T-cell (primary cell): Measurements from ENCODE around the gene LTB4R2. TPM values are rescaled to one million over a fixed set of nuclear protein-coding genes. Genes with fewer than 3 reads are reported as not detected.

ENCODE experiments used
- ATAC-seq, 4 experiments: fragments of 200-7000 bp in 3 of 4; fragments of 150-1000 bp in 1 of 4; cut with Tn5 transposase; replicated peaks in 1 of 4; 1 replicate in 3 of 4; 2 replicates in 1 of 4; pipeline ENCODE4 v1.10.0; 2021; ENCODE audit warnings: moderate library complexity in 3 of 4, mild to moderate bottlenecking in 2 of 4, moderate number of reproducible peaks in 1 of 4
- CTCF ChIA-PET, 2 donors: fragments of 300-600 bp; sonication (Branson Sonifier 250); formaldehyde crosslinking; loops; one replicate each; lab custom pipeline; 2022; ENCODE audit warnings: antibody characterized with exemption in 2 of 2; lab: Charles Lee
- POLR2A ChIA-PET, 2 donors: fragments of 300-600 bp; sonication (Branson Sonifier 250); formaldehyde crosslinking; loops; one replicate each; lab custom pipeline; 2022; ENCODE audit warnings: antibody characterized with exemption in 2 of 2; lab: Charles Lee
- DNase-seq, 35 experiments: peaks; one replicate each; pipeline versions ENCODE4 v3.0.0 to v3.0.0-alpha.2; 2013 to 2023
- H3K27ac ChIP-seq: one replicate; pipeline ENCODE4 v1.5.1; 2013; ENCODE audit warnings: low read length
- H3K27me3 ChIP-seq, 2 experiments: replicated peaks in 1 of 2; 1 replicate in 1 of 2; 2 replicates in 1 of 2; pipeline versions ENCODE4 v1.6.1 to v1.7.0; 2013; ENCODE audit warnings: low read length in 1 of 2, mixed read lengths in 1 of 2; ENCODE audit not compliant: control insufficient read depth in 2 of 2, insufficient read depth in 2 of 2; ENCODE audit errors: extremely low read depth in 1 of 2
- H3K36me3 ChIP-seq, 2 donors: 1 replicate in 1 of 2; 2 replicates in 1 of 2; pipeline versions ENCODE4 v1.6.1 to v1.7.0; 2013; ENCODE audit warnings: low read length in 1 of 2; ENCODE audit not compliant: control insufficient read depth in 2 of 2, insufficient read depth in 1 of 2; ENCODE audit errors: extremely low read depth in 1 of 2
- H3K4me1 ChIP-seq, 2 experiments: 1 replicate in 1 of 2; 2 replicates in 1 of 2; pipeline versions ENCODE4 v1.6.1 to v1.7.0; 2013; ENCODE audit warnings: low read length in 2 of 2, mixed read lengths in 1 of 2; ENCODE audit not compliant: insufficient read depth in 2 of 2, control insufficient read depth in 1 of 2; ENCODE audit errors: extremely low read depth in 1 of 2
- H3K4me3 ChIP-seq, 2 donors: 1 replicate in 1 of 2; 2 replicates in 1 of 2; pipeline versions ENCODE4 v1.5.1 to v1.7.0; 2013; ENCODE audit warnings: mild to moderate bottlenecking in 2 of 2, low read length in 1 of 2, moderate library complexity in 1 of 2; ENCODE audit not compliant: control insufficient read depth in 1 of 2; ENCODE audit errors: extremely low read depth in 1 of 2
- H3K9me3 ChIP-seq: 2 replicates; pipeline ENCODE4 v1.7.0; 2013
- H3K27ac Mint-ChIP-seq, 2 donors: one replicate each; pipeline ENCODE4 v1.8.0; 2020 to 2021; ENCODE audit warnings: mild to moderate bottlenecking in 2 of 2, mixed read lengths in 2 of 2
- H3K27me3 Mint-ChIP-seq, 2 donors: one replicate each; pipeline ENCODE4 v1.8.0; 2021 to 2022; ENCODE audit warnings: mixed read lengths in 2 of 2
- H3K36me3 Mint-ChIP-seq: one replicate; pipeline ENCODE4 v1.8.0; 2021; ENCODE audit warnings: mixed read lengths
- H3K4me1 Mint-ChIP-seq, 3 donors: one replicate each; pipeline ENCODE4 v1.8.0; 2020 to 2022; ENCODE audit warnings: mixed read lengths in 3 of 3, mild to moderate bottlenecking in 1 of 3
- H3K4me3 Mint-ChIP-seq, 3 donors: one replicate each; pipeline ENCODE4 v1.8.0; 2020 to 2022; ENCODE audit warnings: mild to moderate bottlenecking in 3 of 3, mixed read lengths in 3 of 3, moderate library complexity in 3 of 3
- H3K9me3 Mint-ChIP-seq, 3 donors: one replicate each; pipeline ENCODE4 v1.8.0; 2020 to 2022; ENCODE audit warnings: mixed read lengths in 3 of 3
- WGBS: methylation state at CpG from one replicate; pipeline ENCODE4 v1.1.5; 2013; ENCODE audit warnings: missing lambda C conversion rate; ENCODE audit not compliant: insufficient coverage; 5-methylcytosine and 5-hydroxymethylcytosine counted together
- total RNA-seq, 35 experiments: library from RNA in 6 of 35; stranded (reverse) in 6 of 35; fragments of 120-200 nt in 1 of 35; gene quantifications; one replicate each; pipeline versions ENCODE4 v1.2.1 to v1.2.4 and lab custom pipeline; 2013 to 2026

Gene LTB4R2
- total RNA-seq, 5 donors from 2014 or later (not counting 1 experiment from before 2014, with no cell fraction given), result 18.6 to 25.2 (median 20.3) TPM

DNA sequence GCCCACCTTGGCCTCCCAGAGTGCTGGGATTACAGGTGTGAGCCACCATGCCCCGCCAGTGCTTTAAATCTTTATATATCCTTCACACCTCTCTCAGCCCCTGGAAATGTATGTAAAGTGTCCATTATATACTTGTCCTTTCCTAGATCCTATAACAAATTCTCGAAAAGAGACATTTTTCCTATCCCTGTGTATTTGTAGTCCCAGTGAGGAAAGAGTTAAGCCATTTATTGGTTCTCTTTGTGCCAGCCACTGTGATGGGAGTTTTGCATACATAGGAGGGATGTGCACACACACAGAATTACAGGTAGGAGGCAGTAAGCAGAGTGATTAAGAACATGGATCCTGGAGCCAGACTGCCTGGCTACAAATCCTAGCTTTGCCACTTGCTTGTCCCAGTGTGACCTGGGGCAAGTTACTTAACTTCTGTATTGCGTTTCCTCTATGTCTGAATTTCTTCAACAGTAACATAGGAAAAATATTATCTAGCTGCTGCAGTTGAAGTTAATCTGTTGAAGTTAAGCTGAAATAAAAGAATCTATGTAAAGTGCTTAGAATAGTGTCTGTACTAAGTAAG is 36.4 kb upstream of the LTB4R2 start:
- Histone ChIP-seq H3K4me3 (no peak overlapping the region), H3K27me3 (no peaks in the 10 kb centered on the region), H3K9me3 (no peaks in the 10 kb centered on the region), H3K27ac (peak overlapping the region; percentile 52), H3K36me3 (peaks cover 12% of the 10 kb centered on the region in 2 donors), H3K4me1 (peaks cover 16 to 29% of the 10 kb centered on the region in 2 experiments)
- whole genome bisulfite sequencing, result no CpG with 5 or more reads among the region's 3 CpGs
- CTCF ChIA-PET, result interaction anchor here (0.7 to 1.5 kb wide), 4 partner anchors 24 to 163 kb away, joined by 3 to 4 read pairs (median 4); partner anchors contain the start of gene CIDEB (in 1 of the 2)
- H3K36me3 Mint-ChIP-seq, result peaks cover 8% of the 10 kb centered on the region
- peaks cover 38 to 67% (median 44%) of the 10 kb centered on the region in 3 donors for H3K4me1 Mint-ChIP-seq
- POLR2A ChIA-PET, result no interaction called here
- H3K4me3 Mint-ChIP-seq, result peak overlapping the region in 1 of 3 donors; percentile 24
- no peak for ATAC-seq
- peak overlapping the region; percentile 94 to 97 for H3K27ac Mint-ChIP-seq
- DNase-seq, result peak in 1 of 35 experiments; percentile 9
- no peaks in the 10 kb centered on the region for H3K27me3 Mint-ChIP-seq
- H3K9me3 Mint-ChIP-seq, result no peaks in the 10 kb centered on the region

DNA sequence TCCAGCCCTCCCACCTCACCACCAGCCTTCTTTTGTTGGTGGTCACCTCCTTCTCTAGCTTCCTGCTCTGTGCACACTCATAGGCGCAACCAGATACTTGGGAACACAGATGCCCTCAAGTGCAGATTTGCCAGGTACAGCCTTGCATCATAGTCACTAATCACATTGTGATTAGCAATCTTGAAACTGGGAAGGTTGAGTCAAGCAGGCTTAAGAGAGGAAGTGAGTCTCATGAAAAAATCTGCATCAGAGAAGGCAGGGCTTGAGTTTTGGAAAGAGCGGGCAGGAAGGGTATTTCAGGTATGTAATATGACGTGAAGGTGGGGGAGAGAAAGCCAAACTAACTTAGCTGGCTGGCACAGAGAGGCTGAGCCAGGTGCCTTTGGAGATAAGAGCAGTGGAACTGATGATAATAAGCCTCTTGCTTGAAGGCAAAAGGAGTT is 35.8 kb upstream of the LTB4R2 start:
- ChIA-PET POLR2A (no interaction called here), CTCF (interaction anchor here in 1 of 2 donors (0.7 to 3.0 kb wide), 6 partner anchors 10 to 58 kb away, joined by 3 to 6 read pairs (median 4); partner anchors contain the start of genes CIDEB and TINF2)
- Mint-ChIP-seq H3K4me1 (peaks cover 44 to 73% (median 50%) of the 10 kb centered on the region in 3 donors), H3K36me3 (peaks cover 4% of the 10 kb centered on the region), H3K4me3 (peak overlapping the region in 1 of 3 donors; percentile 24), H3K27ac (peak overlapping the region; percentile 94 to 97), H3K27me3 (no peaks in the 10 kb centered on the region), H3K9me3 (no peaks in the 10 kb centered on the region)
- no peaks in the 10 kb centered on the region for H3K27me3 ChIP-seq
- H3K36me3 ChIP-seq, result peaks cover 6% of the 10 kb centered on the region in 2 donors
- no peak overlapping the region for H3K4me3 ChIP-seq
- peak in 31 of 35 experiments; percentile 7 to 70 (median 39) for DNase-seq
- H3K27ac ChIP-seq, result peak overlapping the region; percentile 52
- no peaks in the 10 kb centered on the region for H3K9me3 ChIP-seq
- H3K4me1 ChIP-seq, result peaks cover 23 to 35% of the 10 kb centered on the region in 2 experiments
- WGBS, result 22% methylated on average over 2 of the region's 3 CpGs
- ATAC-seq, result peak in 1 of 4 experiments; percentile 17

DNA sequence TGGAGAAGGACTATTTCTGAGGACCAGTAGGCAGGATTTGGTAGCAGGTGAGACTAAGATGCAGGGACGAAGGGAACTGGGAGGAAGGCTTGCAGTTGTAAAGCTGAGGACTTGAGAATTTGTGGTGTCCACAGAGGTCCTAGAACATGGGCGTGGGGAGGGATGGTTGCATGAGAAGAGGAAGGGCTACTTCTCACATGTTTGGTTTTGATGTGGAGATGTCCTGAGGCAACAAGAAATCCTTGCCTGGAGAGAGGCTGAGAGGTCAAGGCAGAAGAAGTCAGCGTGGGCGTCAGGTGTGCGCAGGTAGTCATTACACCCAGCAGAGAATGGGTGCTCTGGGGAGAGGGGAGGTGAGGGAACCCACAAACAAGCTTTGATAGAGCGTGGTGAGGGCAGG is 32.9 kb upstream of the LTB4R2 start:
- no peak for ATAC-seq
- H3K4me3 ChIP-seq, result no peak overlapping the region
- no peaks in the 10 kb centered on the region for H3K9me3 ChIP-seq
- H3K27me3 ChIP-seq, result no peaks in the 10 kb centered on the region
- peaks cover 37 to 69% (median 53%) of the 10 kb centered on the region in 3 donors for H3K4me1 Mint-ChIP-seq
- ChIA-PET POLR2A (interaction anchor here in 1 of 2 donors (0.6 to 1.0 kb wide), 2 partner anchors 15 to 62 kb away, joined by 4 to 5 read pairs; no protein-coding TSS in a partner anchor), CTCF (interaction anchor here in 1 of 2 donors (3.0 kb wide), 1 partner anchor 34 kb away, joined by 6 read pairs; the partner anchor contains the start of gene TINF2)
- peaks cover 21 to 27% of the 10 kb centered on the region in 2 experiments for H3K4me1 ChIP-seq
- DNase-seq, result no peak
- no peak overlapping the region for H3K4me3 Mint-ChIP-seq
- H3K9me3 Mint-ChIP-seq, result no peaks in the 10 kb centered on the region
- no peak overlapping the region for H3K27ac ChIP-seq
- 90% methylated on average over 6 of the region's 6 CpGs for WGBS
- H3K36me3 ChIP-seq, result no peaks in the 10 kb centered on the region
- no peaks in the 10 kb centered on the region for H3K27me3 Mint-ChIP-seq
- no peak overlapping the region for H3K27ac Mint-ChIP-seq
- no peaks in the 10 kb centered on the region for H3K36me3 Mint-ChIP-seq

DNA sequence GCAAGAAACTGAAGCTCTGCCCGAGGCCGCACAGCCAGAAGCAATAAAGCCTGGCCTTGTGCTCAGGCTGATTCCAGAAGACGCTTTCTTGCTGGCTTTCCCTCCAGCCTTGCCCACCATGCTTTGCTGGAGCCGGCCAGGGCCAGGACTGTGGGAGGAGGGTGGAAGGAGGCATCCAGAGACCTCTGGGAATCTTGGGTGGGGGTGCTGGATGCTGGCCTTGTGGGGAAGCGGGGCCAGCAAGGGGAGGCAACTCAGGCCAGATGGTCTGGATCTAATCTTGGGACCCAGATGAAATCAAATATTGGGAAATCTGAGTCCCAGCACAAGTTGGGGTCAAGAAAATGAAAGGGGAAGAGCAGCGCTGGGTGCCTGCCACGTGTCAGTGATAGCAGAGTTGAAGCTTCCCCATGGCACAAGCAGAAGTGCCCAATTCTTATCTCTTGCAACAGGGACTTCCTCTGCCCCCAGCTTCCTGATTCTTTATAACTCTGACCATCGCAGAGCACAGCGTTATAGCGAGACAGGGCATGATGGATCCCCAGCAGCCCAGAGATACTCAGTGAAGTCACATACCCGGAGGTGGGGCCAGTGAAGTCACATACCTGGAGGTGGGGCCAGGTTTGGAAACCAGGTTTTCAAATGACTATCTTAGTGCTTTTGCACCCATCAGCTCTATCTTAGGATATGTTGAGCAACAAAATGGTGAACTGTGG is 32.2 kb upstream of the LTB4R2 start:
- H3K4me1 Mint-ChIP-seq, result peaks cover 30 to 62% (median 46%) of the 10 kb centered on the region in 3 donors
- no peaks in the 10 kb centered on the region for H3K36me3 Mint-ChIP-seq
- ChIA-PET CTCF (no interaction called here), POLR2A (interaction anchor here in 1 of 2 donors (0.6 to 1.0 kb wide), 2 partner anchors 15 to 63 kb away, joined by 4 to 5 read pairs; no protein-coding TSS in a partner anchor)
- no peaks in the 10 kb centered on the region for H3K9me3 ChIP-seq
- ATAC-seq (no peak), DNase-seq (peak in 4 of 35 experiments; percentile 5 to 26 (median 10))
- no peaks in the 10 kb centered on the region for H3K9me3 Mint-ChIP-seq
- 82% methylated on average over 10 of the region's 11 CpGs for WGBS
- no peak overlapping the region for H3K4me3 ChIP-seq
- peaks cover 17 to 26% of the 10 kb centered on the region in 2 experiments for H3K4me1 ChIP-seq
- H3K4me3 Mint-ChIP-seq, result no peak overlapping the region
- H3K27me3 ChIP-seq, result no peaks in the 10 kb centered on the region
- no peaks in the 10 kb centered on the region for H3K36me3 ChIP-seq
- no peak overlapping the region for H3K27ac Mint-ChIP-seq
- no peaks in the 10 kb centered on the region for H3K27me3 Mint-ChIP-seq
- no peak overlapping the region for H3K27ac ChIP-seq

DNA sequence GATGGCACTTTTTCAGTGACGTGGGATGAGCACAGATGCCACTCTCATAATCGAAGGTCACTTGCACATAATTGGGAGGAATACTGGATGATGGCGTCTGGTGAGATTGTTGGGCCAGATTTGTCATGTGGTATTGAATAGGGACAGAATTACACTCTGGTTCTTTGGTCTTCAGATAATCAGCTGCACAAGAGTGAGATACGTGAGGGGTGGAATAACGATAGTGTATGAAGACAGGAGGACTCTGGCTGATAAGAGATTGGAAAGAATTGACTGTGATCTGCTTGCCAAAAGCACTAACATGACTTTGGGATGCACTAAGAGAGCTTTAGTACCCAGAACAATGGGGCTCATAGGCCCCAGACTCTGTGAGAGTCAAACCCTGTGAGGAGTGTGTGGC is 31.5 kb upstream of the LTB4R2 start:
- Mint-ChIP-seq H3K27ac (peak overlapping the region; percentile 30 to 53), H3K4me1 (peaks cover 27 to 57% (median 42%) of the 10 kb centered on the region in 3 donors), H3K36me3 (no peaks in the 10 kb centered on the region), H3K4me3 (no peak overlapping the region), H3K9me3 (no peaks in the 10 kb centered on the region), H3K27me3 (no peaks in the 10 kb centered on the region)
- no peaks in the 10 kb centered on the region for H3K36me3 ChIP-seq
- H3K9me3 ChIP-seq, result no peaks in the 10 kb centered on the region
- ATAC-seq (no peak), DNase-seq (no peak)
- 100% methylated on average over 5 of the region's 5 CpGs for WGBS
- ChIA-PET POLR2A (no interaction called here), CTCF (interaction anchor here in 1 of 2 donors (0.6 kb wide), 1 partner anchor 31 kb away, joined by 5 read pairs; no protein-coding TSS in a partner anchor)
- H3K27me3 ChIP-seq, result no peaks in the 10 kb centered on the region
- H3K4me3 ChIP-seq, result no peak overlapping the region
- H3K27ac ChIP-seq, result peak overlapping the region; percentile 64
- H3K4me1 ChIP-seq, result peaks cover 17 to 26% of the 10 kb centered on the region in 2 experiments
